ENCODE results near the gene HIVEP2.

DNA sequence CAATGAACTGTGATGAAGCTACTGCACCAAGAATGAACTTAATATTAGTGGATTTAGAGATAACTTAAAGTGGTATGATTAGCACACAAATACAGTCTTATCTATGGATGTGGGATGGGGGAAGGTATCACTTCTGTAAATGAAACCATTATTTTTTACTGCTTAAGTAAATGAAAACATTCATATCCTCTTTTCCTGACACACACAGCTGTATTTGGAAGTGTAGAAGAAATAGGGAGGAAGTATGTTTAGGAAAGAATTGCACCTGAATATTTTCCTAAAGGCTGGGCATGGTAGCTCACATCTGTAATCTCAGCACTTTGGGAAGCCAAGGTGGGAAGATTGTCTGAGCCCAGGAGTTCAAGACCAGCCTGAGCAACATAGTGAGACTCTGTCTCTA lies 96.8 kb downstream of the HIVEP2 start:
- TF ChIP-seq MAFK (IDR thresholded peaks at IDR 0.05; ENCODE audit: low read depth, low read length) (no peak), SMC3 (IDR thresholded peaks at IDR 0.05; ENCODE audit: low read depth, low read length) (no peak), RFX5 (IDR thresholded peaks at IDR 0.05; ENCODE audit: low read depth, low read length) (no peak), POLR2A (IDR thresholded peaks at IDR 0.05; ENCODE audit: low read depth, low read length) (no peak), MXI1 (IDR thresholded peaks at IDR 0.05; ENCODE audit: borderline replicate concordance, low read depth, low read length) (no peak), CTCF (conservative IDR thresholded peaks at IDR 0.05; ENCODE audit: low read depth, low read length) (no peak), NFE2L2 (IDR thresholded peaks at IDR 0.05; ENCODE audit: low read depth, low read length) (no peak), CEBPB (IDR thresholded peaks at IDR 0.05; ENCODE audit: low read depth, low read length) (no peak), RAD21 (IDR thresholded peaks at IDR 0.05; ENCODE audit: low read length) (no peak), FOS (IDR thresholded peaks at IDR 0.05; ENCODE audit: low read depth, low read length) (no peak)
- TF ChIP-seq, protein P1, sequence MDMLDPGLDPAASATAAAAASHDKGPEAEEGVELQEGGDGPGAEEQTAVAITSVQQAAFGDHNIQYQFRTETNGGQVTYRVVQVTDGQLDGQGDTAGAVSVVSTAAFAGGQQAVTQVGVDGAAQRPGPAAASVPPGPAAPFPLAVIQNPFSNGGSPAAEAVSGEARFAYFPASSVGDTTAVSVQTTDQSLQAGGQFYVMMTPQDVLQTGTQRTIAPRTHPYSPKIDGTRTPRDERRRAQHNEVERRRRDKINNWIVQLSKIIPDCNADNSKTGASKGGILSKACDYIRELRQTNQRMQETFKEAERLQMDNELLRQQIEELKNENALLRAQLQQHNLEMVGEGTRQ (IDR thresholded peaks at IDR 0.05; ENCODE audit: low read depth, low read length) = no peak
